Upper lobe of right lung (tissue), 1 donor: Measurements from ENCODE around the gene INPP5J. TPM values are rescaled to one million over a fixed set of nuclear protein-coding genes. Genes with fewer than 3 reads are reported as not detected.

Source experiments
- ATAC-seq: fragments of 200-7000 bp; cut with Tn5 transposase; one replicate; pipeline ENCODE4 v1.9.1; 2020; ENCODE audit warnings: mild to moderate bottlenecking, moderate library complexity
- DNase-seq: peaks from one replicate; pipeline ENCODE4 v3.0.0-alpha.2; 2020
- H3K27ac ChIP-seq: fragments of 200-600 bp; one replicate; pipeline ENCODE4 v1.8.0; 2022
- H3K27me3 ChIP-seq: fragments of 200-600 bp; one replicate; pipeline ENCODE4 v1.8.0; 2022; ENCODE audit warnings: mild to moderate bottlenecking
- H3K36me3 ChIP-seq: fragments of 200-600 bp; one replicate; pipeline ENCODE4 v1.8.0; 2022
- H3K4me1 ChIP-seq: fragments of 200-600 bp; one replicate; pipeline ENCODE4 v1.8.0; 2022
- H3K4me3 ChIP-seq: fragments of 200-600 bp; one replicate; pipeline ENCODE4 v1.8.0; 2022; ENCODE audit warnings: mild to moderate bottlenecking
- H3K9me3 ChIP-seq: fragments of 200-600 bp; one replicate; pipeline ENCODE4 v1.8.0; 2022
- intact Hi-C: fragments of 100-400 bp; cut with DNase I; formaldehyde crosslinking; loops from one replicate; pipeline ENCODE4 v1.11.0; 2022
- total RNA-seq: library from RNA; stranded (reverse); fragmentation: NEBNext Ultra II Directional; extraction: Animal tissue kit (Norgen Biotek cat#: 25700); gene quantifications from one replicate; pipeline ENCODE4 v1.2.1, GENCODE V29; 2021
- TF ChIP-seq, protein P1 (sequence below): fragments of 200-600 bp; IDR thresholded peaks from one replicate; pipeline ENCODE4 v1.8.0; 2022; ENCODE audit warnings: antibody characterized with exemption
- donor health status: DM: no; HTN: yes; CAD: no; lungs with severe emphysema.

INPP5J gene
- total RNA-seq, 1 donor from 2014 or later: 4.5 TPM

- TF ChIP-seq, protein P1, sequence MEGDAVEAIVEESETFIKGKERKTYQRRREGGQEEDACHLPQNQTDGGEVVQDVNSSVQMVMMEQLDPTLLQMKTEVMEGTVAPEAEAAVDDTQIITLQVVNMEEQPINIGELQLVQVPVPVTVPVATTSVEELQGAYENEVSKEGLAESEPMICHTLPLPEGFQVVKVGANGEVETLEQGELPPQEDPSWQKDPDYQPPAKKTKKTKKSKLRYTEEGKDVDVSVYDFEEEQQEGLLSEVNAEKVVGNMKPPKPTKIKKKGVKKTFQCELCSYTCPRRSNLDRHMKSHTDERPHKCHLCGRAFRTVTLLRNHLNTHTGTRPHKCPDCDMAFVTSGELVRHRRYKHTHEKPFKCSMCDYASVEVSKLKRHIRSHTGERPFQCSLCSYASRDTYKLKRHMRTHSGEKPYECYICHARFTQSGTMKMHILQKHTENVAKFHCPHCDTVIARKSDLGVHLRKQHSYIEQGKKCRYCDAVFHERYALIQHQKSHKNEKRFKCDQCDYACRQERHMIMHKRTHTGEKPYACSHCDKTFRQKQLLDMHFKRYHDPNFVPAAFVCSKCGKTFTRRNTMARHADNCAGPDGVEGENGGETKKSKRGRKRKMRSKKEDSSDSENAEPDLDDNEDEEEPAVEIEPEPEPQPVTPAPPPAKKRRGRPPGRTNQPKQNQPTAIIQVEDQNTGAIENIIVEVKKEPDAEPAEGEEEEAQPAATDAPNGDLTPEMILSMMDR: no peak
- H3K36me3 ChIP-seq: no peaks in the 10 kb centered on the region
- H3K4me3 ChIP-seq: no peak overlapping the region
- DNase-seq: peak; percentile 40
- ATAC-seq: no peak
- no peaks in the 10 kb centered on the region for H3K9me3 ChIP-seq
- H3K27ac ChIP-seq: no peak overlapping the region
- no peaks in the 10 kb centered on the region for H3K4me1 ChIP-seq
- no peaks in the 10 kb centered on the region for H3K27me3 ChIP-seq
- intact Hi-C loops: no loop called here
Measured at GRCh38 chr22:31138126-31138525, 15.4 kb downstream of the INPP5J start.

- TF ChIP-seq, protein P1: no peak
- H3K27ac ChIP-seq: no peak overlapping the region
Measured at GRCh38 chr22:31139066-31139465, 16.3 kb downstream of the INPP5J start.

DNA sequence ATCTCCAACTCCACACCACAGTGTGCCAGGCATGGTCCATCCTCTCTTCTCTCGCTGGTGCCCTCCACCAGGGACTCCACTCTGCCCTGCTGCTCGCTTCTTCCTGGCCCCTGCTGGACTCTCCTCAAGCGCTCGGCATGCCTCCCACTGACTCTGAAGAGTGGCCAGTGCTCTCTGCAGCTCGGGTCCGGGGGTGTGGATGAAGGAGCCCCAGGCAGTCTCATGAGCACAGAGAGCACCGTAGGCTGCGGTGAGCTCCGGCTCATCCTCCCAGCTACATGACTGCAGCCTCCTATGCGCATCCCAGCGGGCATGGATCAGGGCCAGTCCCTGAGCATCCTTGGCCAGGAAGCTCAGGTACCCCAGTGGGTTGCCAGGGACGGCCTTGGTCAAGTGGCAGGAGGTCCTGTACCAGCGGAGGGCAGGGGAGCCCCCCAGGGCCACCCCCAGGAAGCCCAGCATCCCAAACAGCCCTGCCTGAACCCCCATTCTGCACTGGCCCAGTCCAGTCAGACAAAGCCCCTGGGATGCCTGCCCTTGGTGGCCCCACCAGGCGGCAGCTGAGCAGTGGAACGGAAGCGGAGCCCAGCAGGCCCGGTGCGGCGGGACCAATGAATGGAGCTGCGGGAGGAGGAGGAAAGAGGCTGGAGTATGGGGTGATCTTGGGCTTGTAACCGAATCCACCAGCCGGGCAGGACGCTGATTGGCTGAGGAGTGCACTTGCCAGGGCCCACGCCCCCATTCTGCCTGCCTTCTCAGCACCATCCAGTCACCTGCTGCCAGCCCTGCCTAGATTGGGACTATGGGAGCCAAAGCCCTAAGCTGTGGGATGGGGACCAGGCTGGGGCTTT lies 17.3 kb downstream of the INPP5J start, which contains the start of gene PLA2G3:
TSS of gene PLA2G3 (minus strand) at position 643 of the 851 bp plus-strand sequence. CDS start at position 489, 154 bp downstream.
- no peaks in the 10 kb centered on the region for H3K27me3 ChIP-seq
- no peaks in the 10 kb centered on the region for H3K36me3 ChIP-seq
- peak; percentile 93 for DNase-seq
- TF ChIP-seq, protein P1: peak; percentile 20
- H3K9me3 ChIP-seq: no peaks in the 10 kb centered on the region
- peak within 1 kb of the TSS; percentile 36 for H3K27ac ChIP-seq
- peak; percentile 93 for ATAC-seq
- intact Hi-C loops: no loop called here
- H3K4me1 ChIP-seq: no peaks in the 10 kb centered on the region
- peak within 1 kb of the TSS; percentile 40 for H3K4me3 ChIP-seq

More at GRCh38 chr22:31139066-31139465, 16.3 kb downstream of the INPP5J start:
- no peaks in the 10 kb centered on the region for H3K27me3 ChIP-seq
- no peaks in the 10 kb centered on the region for H3K9me3 ChIP-seq
- H3K4me3 ChIP-seq: peak overlapping the region; percentile 40
- ATAC-seq (no peak), DNase-seq (peak; percentile 23)
- intact Hi-C loops: no loop called here
- H3K4me1 ChIP-seq: no peaks in the 10 kb centered on the region
- H3K36me3 ChIP-seq: no peaks in the 10 kb centered on the region

DNA sequence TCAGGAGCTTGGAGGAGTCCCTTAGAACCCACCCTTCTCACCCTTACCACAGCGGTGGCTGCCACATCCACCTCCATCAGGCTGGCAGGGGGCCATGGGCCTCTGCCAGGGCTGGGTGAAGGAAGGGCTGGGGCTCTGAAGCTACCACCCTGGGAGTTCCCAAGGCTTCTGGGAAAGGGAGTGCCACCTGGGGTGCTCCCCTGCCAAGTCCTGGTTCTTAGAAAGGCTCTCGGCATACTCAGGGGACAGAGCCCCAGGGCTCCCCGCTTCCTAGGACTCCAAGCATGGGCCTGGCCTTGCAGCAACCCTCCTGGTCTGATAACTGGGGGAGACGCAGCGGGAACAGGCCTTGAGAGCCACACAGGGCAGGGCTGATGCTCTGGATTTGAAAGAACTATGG lies 18.0 kb downstream of the INPP5J start:
- Histone ChIP-seq H3K27ac (peak overlapping the region; percentile 36), H3K36me3 (no peaks in the 10 kb centered on the region), H3K9me3 (no peaks in the 10 kb centered on the region), H3K27me3 (no peaks in the 10 kb centered on the region), H3K4me1 (no peaks in the 10 kb centered on the region), H3K4me3 (no peak overlapping the region)
- intact Hi-C loops: no loop called here
- no peak for DNase-seq
- TF ChIP-seq, protein P1: no peak
- peak; percentile 60 for ATAC-seq

DNA sequence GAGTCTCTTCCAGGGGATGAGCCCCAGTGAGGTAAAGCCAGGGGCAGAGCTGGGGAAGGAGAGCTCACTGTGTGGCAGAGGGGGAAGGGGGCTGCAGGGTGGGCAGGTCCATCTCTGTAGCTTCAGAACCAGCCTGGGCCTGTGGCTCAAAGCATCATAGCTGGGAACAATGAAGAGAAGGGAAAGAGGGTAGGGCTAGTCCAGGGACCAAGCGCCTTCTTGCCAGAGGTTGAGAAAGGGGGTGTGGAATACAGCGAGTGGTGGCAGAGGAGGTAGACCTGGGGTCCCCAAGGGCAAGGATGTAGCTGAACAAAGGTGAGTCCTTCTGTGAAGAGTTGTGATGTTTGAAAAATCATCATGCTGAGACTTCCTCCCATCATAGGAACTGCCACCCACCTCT lies 18.8 kb downstream of the INPP5J start:
- intact Hi-C loops: no loop called here
- no peaks in the 10 kb centered on the region for H3K4me1 ChIP-seq
- peak overlapping the region; percentile 36 for H3K27ac ChIP-seq
- no peak for ATAC-seq
- H3K27me3 ChIP-seq: no peaks in the 10 kb centered on the region
- TF ChIP-seq, protein P1: no peak
- no peaks in the 10 kb centered on the region for H3K36me3 ChIP-seq
- no peaks in the 10 kb centered on the region for H3K9me3 ChIP-seq
- no peak overlapping the region for H3K4me3 ChIP-seq
- DNase-seq: peak; percentile 38
